Stimulated activated naive CD8-positive, alpha-beta T cell treated with anti-CD3 and anti-CD28 coated beads, Interleukin-15, Interleukin-2, amounts not matched to agents 100 ng/mL and 50 ng/mL, for 24 hours (primary cell): ENCODE data around the gene MAGEB3.
"Not testable (repeated sequence)": the region's sequence is repeated elsewhere in the genome, so short reads cannot be mapped to it uniquely, and the experiment has no call there.

Source experiments
- H3K27ac Mint-ChIP-seq: one replicate; pipeline ENCODE4 v1.8.0; 2021; ENCODE audit warnings: mild to moderate bottlenecking, mixed read lengths
- H3K27me3 Mint-ChIP-seq: one replicate; pipeline ENCODE4 v1.8.0; 2021; ENCODE audit warnings: mixed read lengths
- H3K36me3 Mint-ChIP-seq: one replicate; pipeline ENCODE4 v1.8.0; 2021; ENCODE audit warnings: low read depth, mixed read lengths
- H3K4me1 Mint-ChIP-seq: one replicate; pipeline ENCODE4 v1.8.0; 2021; ENCODE audit warnings: low read depth, mixed read lengths
- H3K4me3 Mint-ChIP-seq: one replicate; pipeline ENCODE4 v1.8.0; 2021; ENCODE audit warnings: mild to moderate bottlenecking, mixed read lengths
- H3K9me3 Mint-ChIP-seq: one replicate; pipeline ENCODE4 v1.8.0; 2021; ENCODE audit warnings: mixed read lengths

Gene MAGEB3

DNA sequence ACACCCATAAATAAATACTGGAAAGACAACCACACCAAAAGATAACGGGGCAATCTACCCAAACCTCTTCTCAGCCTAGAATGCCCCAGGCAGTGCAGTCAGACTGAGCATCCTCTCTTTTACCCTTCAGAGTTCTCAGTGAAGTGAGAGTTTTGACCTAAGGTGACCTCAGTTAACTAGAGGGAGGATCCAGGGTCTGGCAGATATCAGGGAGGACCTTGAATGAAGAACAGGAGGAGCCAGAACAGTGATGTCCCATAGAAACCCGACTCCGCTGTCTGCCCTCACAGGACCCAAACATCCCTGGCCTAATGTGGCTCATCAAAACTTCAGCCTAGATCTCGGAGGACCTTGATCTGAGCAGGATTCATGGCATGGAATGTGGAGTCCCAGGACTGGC, at the start of gene MAGEB3:
MAGEB3 (plus strand) TSS at position 263 of the 400 bp plus-strand sequence. CDS start 5,268 bp downstream, outside the sequence.
- Mint-ChIP-seq H3K4me1 (no peaks in the 10 kb centered on the region), H3K27ac (no peak within 1 kb of the TSS), H3K4me3 (no peak within 1 kb of the TSS), H3K27me3 (no peaks in the 10 kb centered on the region), H3K36me3 (no peaks in the 10 kb centered on the region), H3K9me3 (no peaks in the 10 kb centered on the region)

DNA sequence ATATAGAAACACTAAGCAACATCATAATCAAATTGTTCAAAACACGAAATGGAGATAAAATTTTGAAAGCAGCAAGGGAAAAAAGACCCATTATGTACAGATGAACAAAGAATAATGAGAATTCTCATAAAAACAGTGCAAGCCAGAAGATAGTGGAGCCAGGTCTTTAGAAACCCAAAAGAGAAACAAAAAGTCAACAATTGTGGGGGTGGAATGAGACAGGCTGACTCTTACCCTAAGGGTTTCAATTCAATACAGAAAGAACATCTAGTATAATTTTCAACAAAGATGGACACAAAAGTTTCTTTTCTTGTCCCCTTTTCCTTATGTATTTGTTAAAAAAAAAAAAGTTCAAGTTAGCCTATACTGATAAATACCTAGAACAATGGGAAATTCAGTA, 49.1 kb upstream of the MAGEB3 start:
- H3K4me3 Mint-ChIP-seq, result no peak overlapping the region
- H3K9me3 Mint-ChIP-seq, result peaks cover 5% of the 10 kb centered on the region
- H3K27ac Mint-ChIP-seq, result no peak overlapping the region
- H3K36me3 Mint-ChIP-seq, result no peaks in the 10 kb centered on the region
- H3K27me3 Mint-ChIP-seq, result no peaks in the 10 kb centered on the region
- H3K4me1 Mint-ChIP-seq, result no peaks in the 10 kb centered on the region

DNA sequence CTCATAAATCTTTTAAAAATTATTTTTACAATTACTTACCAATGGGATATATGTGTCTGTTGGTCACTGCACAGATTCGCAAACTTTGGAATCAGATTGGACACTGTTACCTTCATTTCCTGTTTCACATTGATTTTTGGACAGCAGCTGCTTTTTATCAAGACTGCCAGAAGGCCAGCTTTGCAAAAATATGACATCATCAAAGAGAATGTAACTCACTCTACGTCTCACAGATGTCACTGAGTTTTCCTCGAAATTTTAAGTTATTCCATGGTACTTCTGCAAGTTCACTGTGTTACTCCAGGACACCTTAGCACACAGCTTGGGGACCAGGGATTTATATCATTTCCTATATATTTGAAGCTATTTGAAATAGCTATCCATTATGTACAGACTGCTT, 46.9 kb upstream of the MAGEB3 start:
- H3K4me1 Mint-ChIP-seq, result no peaks in the 10 kb centered on the region
- no peak overlapping the region for H3K27ac Mint-ChIP-seq
- H3K4me3 Mint-ChIP-seq, result no peak overlapping the region
- no peaks in the 10 kb centered on the region for H3K36me3 Mint-ChIP-seq
- peaks cover 5% of the 10 kb centered on the region for H3K9me3 Mint-ChIP-seq
- no peaks in the 10 kb centered on the region for H3K27me3 Mint-ChIP-seq

DNA sequence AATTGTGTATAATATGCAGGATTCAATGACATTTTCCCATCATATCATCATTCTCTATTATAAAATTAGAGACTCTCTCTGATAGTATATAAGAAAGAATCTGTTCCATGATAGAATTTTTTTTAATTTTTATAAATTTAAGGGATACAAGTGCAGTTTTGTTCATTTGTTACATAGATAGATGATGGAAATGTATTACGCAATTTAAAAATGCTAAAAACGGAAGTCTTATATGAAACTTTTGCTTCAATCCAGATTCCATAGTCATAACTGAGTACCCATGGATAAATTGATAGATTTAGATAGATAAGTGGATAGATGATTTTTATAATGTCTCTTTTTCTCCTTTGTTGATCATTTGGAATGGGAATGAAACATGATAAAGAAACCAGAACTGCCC, 40.0 kb upstream of the MAGEB3 start:
- H3K4me3 Mint-ChIP-seq, result no peak overlapping the region
- H3K9me3 Mint-ChIP-seq, result no peaks in the 10 kb centered on the region
- no peaks in the 10 kb centered on the region for H3K36me3 Mint-ChIP-seq
- H3K27me3 Mint-ChIP-seq, result no peaks in the 10 kb centered on the region
- no peak overlapping the region for H3K27ac Mint-ChIP-seq
- H3K4me1 Mint-ChIP-seq, result no peaks in the 10 kb centered on the region

- H3K36me3 Mint-ChIP-seq, H3K9me3 Mint-ChIP-seq, H3K27me3 Mint-ChIP-seq, H3K27ac Mint-ChIP-seq, H3K4me3 Mint-ChIP-seq, H3K4me1 Mint-ChIP-seq: not testable (repeated sequence)
Measured at GRCh38 chrX:30193910-30194309, 36.5 kb upstream of the MAGEB3 start.

- Mint-ChIP-seq H3K4me3 (no peak overlapping the region), H3K4me1 (no peaks in the 10 kb centered on the region), H3K9me3 (no peaks in the 10 kb centered on the region), H3K27me3 (no peaks in the 10 kb centered on the region), H3K27ac (no peak overlapping the region), H3K36me3 (no peaks in the 10 kb centered on the region)
Measured at GRCh38 chrX:30196322-30196721, 34.1 kb upstream of the MAGEB3 start.

GRCh38 chrX:30212172-30212571, 18.3 kb upstream of the MAGEB3 start:
- Mint-ChIP-seq H3K36me3 (no peaks in the 10 kb centered on the region), H3K4me1 (no peaks in the 10 kb centered on the region), H3K9me3 (no peaks in the 10 kb centered on the region), H3K27me3 (peaks cover 4% of the 10 kb centered on the region), H3K27ac (no peak overlapping the region), H3K4me3 (no peak overlapping the region)

DNA sequence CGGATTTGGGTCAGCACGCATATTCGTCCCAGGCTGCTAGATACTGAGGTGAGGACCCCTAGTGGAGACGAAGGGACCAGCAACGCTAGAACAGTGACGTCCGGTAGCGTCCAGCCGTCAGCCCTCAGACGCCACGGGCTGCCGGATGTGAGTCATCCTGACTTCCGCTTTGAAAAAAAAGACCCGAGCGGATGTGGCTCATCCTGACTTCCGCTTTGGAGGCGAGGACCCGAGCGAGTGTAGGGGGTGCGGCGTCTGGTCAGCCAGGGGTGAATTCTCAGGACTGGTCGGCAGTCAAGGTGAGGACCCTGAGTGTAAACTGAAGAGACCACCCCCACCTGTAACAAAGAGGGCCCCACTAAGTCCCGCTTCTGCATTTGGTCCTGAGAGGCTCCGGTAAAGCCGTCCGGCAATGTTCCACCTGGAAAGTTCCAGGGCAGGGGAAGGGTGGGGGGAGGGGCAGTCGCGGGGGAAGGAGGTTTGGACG, 15.1 kb upstream of the MAGEB3 start, which contains the start of gene MAGEB2:
MAGEB2 (plus strand) TSS at position 207 of the 487 bp plus-strand sequence. CDS start 3,018 bp downstream, outside the sequence.
- Mint-ChIP-seq H3K36me3 (no peaks in the 10 kb centered on the region), H3K4me3 (no peak within 1 kb of the TSS), H3K27me3 (peaks cover 4% of the 10 kb centered on the region), H3K9me3 (no peaks in the 10 kb centered on the region), H3K4me1 (no peaks in the 10 kb centered on the region), H3K27ac (no peak within 1 kb of the TSS)

- H3K4me1 Mint-ChIP-seq, result no peaks in the 10 kb centered on the region
- no peak overlapping the region for H3K4me3 Mint-ChIP-seq
- no peaks in the 10 kb centered on the region for H3K27me3 Mint-ChIP-seq
- H3K36me3 Mint-ChIP-seq, result no peaks in the 10 kb centered on the region
- H3K9me3 Mint-ChIP-seq, result no peaks in the 10 kb centered on the region
- H3K27ac Mint-ChIP-seq, result no peak overlapping the region
Measured at GRCh38 chrX:30217465-30217864, 13.0 kb upstream of the MAGEB3 start.

DNA sequence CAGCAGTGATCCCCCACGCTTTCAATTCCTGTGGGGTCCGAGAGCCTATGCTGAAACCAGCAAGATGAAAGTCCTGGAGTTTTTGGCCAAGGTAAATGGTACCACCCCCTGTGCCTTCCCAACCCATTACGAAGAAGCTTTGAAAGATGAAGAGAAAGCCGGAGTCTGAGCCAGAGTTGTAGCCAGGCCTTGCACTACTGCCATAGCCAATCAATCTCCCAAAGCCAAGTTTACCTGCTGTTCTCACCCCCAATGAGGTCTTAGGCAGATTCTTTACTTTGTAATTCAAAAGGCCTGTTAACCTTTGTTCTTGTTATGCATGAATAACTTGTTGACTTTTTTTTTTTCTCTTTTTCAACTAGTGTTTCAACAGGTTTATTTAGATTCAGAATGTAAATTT, 11.1 kb upstream of the MAGEB3 start:
- H3K27me3 Mint-ChIP-seq, result no peaks in the 10 kb centered on the region
- no peaks in the 10 kb centered on the region for H3K4me1 Mint-ChIP-seq
- no peaks in the 10 kb centered on the region for H3K9me3 Mint-ChIP-seq
- H3K27ac Mint-ChIP-seq, result no peak overlapping the region
- H3K4me3 Mint-ChIP-seq, result no peak overlapping the region
- H3K36me3 Mint-ChIP-seq, result no peaks in the 10 kb centered on the region

DNA sequence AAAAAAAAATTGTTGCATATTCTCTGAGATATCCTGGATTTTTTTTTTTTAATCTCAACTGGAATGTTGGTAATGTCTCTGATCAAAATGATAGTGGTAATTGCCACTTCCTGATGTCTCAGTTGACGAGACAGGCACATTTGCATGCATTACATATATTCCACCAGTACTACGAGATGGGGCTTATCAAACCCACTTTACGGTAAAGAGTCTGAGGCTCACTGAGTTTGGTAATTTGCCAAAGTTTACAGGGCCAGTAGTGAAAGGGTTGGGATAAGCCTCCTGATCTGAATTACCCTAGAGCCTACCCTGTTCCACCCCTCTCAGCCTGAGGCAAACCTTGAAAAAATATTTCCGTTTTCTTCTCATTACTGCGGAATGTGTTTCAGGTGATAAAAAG, 9.8 kb upstream of the MAGEB3 start:
- Mint-ChIP-seq H3K36me3 (no peaks in the 10 kb centered on the region), H3K4me1 (no peaks in the 10 kb centered on the region), H3K9me3 (no peaks in the 10 kb centered on the region), H3K27me3 (no peaks in the 10 kb centered on the region), H3K4me3 (no peak overlapping the region), H3K27ac (no peak overlapping the region)

GRCh38 chrX:30224536-30224935, 5.9 kb upstream of the MAGEB3 start:
- Mint-ChIP-seq H3K9me3 (no peaks in the 10 kb centered on the region), H3K4me3 (no peak overlapping the region), H3K27me3 (no peaks in the 10 kb centered on the region), H3K36me3 (no peaks in the 10 kb centered on the region), H3K27ac (no peak overlapping the region), H3K4me1 (no peaks in the 10 kb centered on the region)

- no peaks in the 10 kb centered on the region for H3K27me3 Mint-ChIP-seq
- H3K4me3 Mint-ChIP-seq, result no peak overlapping the region
Measured at GRCh38 chrX:30228526-30228925, 1.9 kb upstream of the MAGEB3 start.

GRCh38 chrX:30241724-30242415, 11.4 kb downstream of the MAGEB3 start, which contains the start of gene MAGEB4:
TSS of gene MAGEB4 (plus strand) at chrX:30242000. CDS start at chrX:30242136, 136 bp downstream.
- Mint-ChIP-seq H3K36me3 (no peaks in the 10 kb centered on the region), H3K9me3 (no peaks in the 10 kb centered on the region), H3K4me1 (no peaks in the 10 kb centered on the region), H3K4me3 (no peak within 1 kb of the TSS), H3K27ac (no peak within 1 kb of the TSS), H3K27me3 (no peaks in the 10 kb centered on the region)

More at GRCh38 chrX:30228526-30228925, 1.9 kb upstream of the MAGEB3 start:
- H3K27ac Mint-ChIP-seq, result no peak overlapping the region
- no peaks in the 10 kb centered on the region for H3K9me3 Mint-ChIP-seq
- no peaks in the 10 kb centered on the region for H3K36me3 Mint-ChIP-seq
- H3K4me1 Mint-ChIP-seq, result no peaks in the 10 kb centered on the region

- Mint-ChIP-seq H3K9me3 (no peaks in the 10 kb centered on the region), H3K27ac (no peak within 1 kb of the TSS), H3K27me3 (no peaks in the 10 kb centered on the region), H3K4me3 (no peak within 1 kb of the TSS), H3K36me3 (no peaks in the 10 kb centered on the region), H3K4me1 (no peaks in the 10 kb centered on the region)
Measured at GRCh38 chrX:30246769-30247489, 16.5 kb downstream of the MAGEB3 start, which contains the start of gene MAGEB1. TSS of gene MAGEB1 (plus strand) at chrX:30247146. CDS start at chrX:30250494, 3,348 bp downstream.
